Activated T-cell treated with anti-CD3 and anti-CD28 coated beads for 24 hours (primary cell): ENCODE results near the gene DNAH17.

Experiments
- DNase-seq: peaks from one replicate; pipeline ENCODE4 v3.0.0-alpha.2; 2020; ENCODE audit warnings: low read depth

Gene DNAH17

GRCh38 chr17:78602246-78602645, 25.1 kb upstream of the DNAH17 start:
- no peak for DNase-seq

GRCh38 chr17:78601577-78602190, 24.5 kb upstream of the DNAH17 start:
- no peak for DNase-seq

GRCh38 chr17:78600181-78600721, 23.1 kb upstream of the DNAH17 start:
- DNase-seq = no peak

GRCh38 chr17:78599419-78599818, 22.2 kb upstream of the DNAH17 start:
- no peak for DNase-seq

- DNase-seq = no peak
These were observed 20.8 kb upstream of the DNAH17 start for GRCh38 chr17:78598013-78598471.

GRCh38 chr17:78596871-78597764, 19.9 kb upstream of the DNAH17 start:
- DNase-seq = no peak

- DNase-seq = no peak
These were observed 18.1 kb upstream of the DNAH17 start for GRCh38 chr17:78595135-78595810.

- DNase-seq = no peak
These were observed 15.8 kb upstream of the DNAH17 start for GRCh38 chr17:78592991-78593329.

GRCh38 chr17:78591263-78591671, 14.1 kb upstream of the DNAH17 start:
- DNase-seq = no peak

GRCh38 chr17:78589885-78590284, 12.7 kb upstream of the DNAH17 start:
- DNase-seq = no peak

- no peak for DNase-seq
These were observed 12.0 kb upstream of the DNAH17 start for GRCh38 chr17:78589031-78589675.

GRCh38 chr17:78588258-78589030, 11.2 kb upstream of the DNAH17 start:
- DNase-seq = no peak

- DNase-seq = no peak
These were observed 7.9 kb upstream of the DNAH17 start for GRCh38 chr17:78585006-78585630.

- DNase-seq = no peak
These were observed 5.9 kb upstream of the DNAH17 start for GRCh38 chr17:78583091-78583490.

- no peak for DNase-seq
These were observed 4.1 kb upstream of the DNAH17 start for GRCh38 chr17:78581304-78581703.

- no peak for DNase-seq
These were observed 3.1 kb upstream of the DNAH17 start for GRCh38 chr17:78580277-78580804.

- no peak for DNase-seq
These were observed 645 bp downstream of the DNAH17 start for GRCh38 chr17:78576389-78577112.

GRCh38 chr17:78575899-78576298, 1.3 kb downstream of the DNAH17 start:
- DNase-seq = no peak

- DNase-seq = no peak
These were observed 1.9 kb downstream of the DNAH17 start for GRCh38 chr17:78575340-78575739.

- DNase-seq = no peak
These were observed 3.2 kb downstream of the DNAH17 start for GRCh38 chr17:78573955-78574354.
